Stomach (tissue), 4 donors: ENCODE results near the gene GREB1L.

Experiments
- CTCF ChIP-seq, 7 experiments: fragments of 450-650 bp in 4 of 7; fragments of 200-600 bp in 3 of 7; sonication (generic) in 3 of 7; IDR thresholded peaks; one replicate each; pipeline ENCODE4 v1.5.1; 2016 to 2019; ENCODE audit warnings: antibody characterized with exemption in 7 of 7, control low read depth in 2 of 7, mild to moderate bottlenecking in 1 of 7
- EP300 ChIP-seq: sonication (generic); formaldehyde crosslinking; IDR thresholded peaks from one replicate; pipeline ENCODE4 v1.6.1; 2017; ENCODE audit warnings: antibody characterized with exemption
- POLR2A ChIP-seq, 4 donors: fragments of 450-650 bp; IDR thresholded peaks; one replicate each; pipeline ENCODE4 v1.6.1; 2016; ENCODE audit warnings: antibody characterized with exemption in 4 of 4, control low read depth in 2 of 4, mild to moderate bottlenecking in 1 of 4, moderate library complexity in 1 of 4

- TF ChIP-seq CTCF (IDR thresholded peaks at IDR 0.05), result no peak
- no peak for TF ChIP-seq POLR2A (IDR thresholded peaks at IDR 0.05)
- TF ChIP-seq EP300, result no peak
Observed at GRCh38 chr18:21452276-21452780, 210.3 kb downstream of the GREB1L start.
